KG1 (cell line): ENCODE data around the gene ATG14.
A peak's percentile ranks its signal among the peaks of the same experiment; 100 is the strongest.
"Not testable (repeated sequence)": the region's sequence is repeated elsewhere in the genome, so short reads cannot be mapped to it uniquely, and the experiment has no call there.

ENCODE experiments used
- DNase-seq: peaks from one replicate; lab custom pipeline; 2025; lab: John Stamatoyannopoulos, UW

ATG14 gene

DNA sequence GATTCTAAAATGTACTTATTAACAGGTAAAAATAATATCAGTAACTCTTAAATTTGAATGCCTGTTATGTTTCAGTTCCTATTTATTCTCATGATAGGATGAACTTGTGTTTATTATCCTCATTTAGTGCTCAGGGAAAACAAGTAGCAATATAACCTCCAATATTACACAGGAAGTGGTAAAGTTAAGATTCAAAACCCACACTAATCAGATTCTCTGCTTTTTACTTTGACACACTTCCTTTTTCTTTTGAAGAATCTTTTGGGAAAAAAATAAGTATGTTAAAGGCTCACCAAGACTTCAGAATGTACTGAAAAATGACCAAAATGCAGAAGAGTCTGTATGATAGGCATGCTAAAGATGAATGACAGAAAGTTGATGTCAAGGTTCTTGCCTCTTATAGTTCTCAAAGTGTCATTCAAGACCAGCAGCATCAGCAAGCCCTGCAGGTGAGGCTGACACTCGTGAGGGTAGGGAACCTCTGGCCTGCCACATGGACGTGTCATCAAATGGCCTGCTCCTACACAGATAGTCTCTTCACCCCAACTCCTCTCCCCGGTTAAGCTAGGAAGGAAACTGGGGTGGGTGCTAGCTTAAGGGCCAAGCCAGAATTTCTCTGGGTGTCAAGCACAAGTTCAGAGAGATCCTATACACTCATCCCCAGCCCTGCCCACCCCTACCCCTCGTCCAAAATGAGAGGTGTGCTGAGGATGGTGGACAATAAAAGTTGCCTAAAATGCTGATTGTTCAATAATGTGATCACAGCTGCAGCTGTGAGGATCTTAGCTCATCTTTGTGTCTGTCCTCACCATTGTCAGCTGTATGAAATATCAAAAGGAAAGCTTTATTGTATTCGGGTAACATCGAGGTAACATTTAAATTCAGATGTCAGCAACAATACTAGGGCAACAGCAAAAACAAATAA is 22.5 kb upstream of the ATG14 start:
- no peak for DNase-seq

- DNase-seq = no peak
Measured at GRCh38 chr14:55432628-55433027, 21.0 kb upstream of the ATG14 start.

DNA sequence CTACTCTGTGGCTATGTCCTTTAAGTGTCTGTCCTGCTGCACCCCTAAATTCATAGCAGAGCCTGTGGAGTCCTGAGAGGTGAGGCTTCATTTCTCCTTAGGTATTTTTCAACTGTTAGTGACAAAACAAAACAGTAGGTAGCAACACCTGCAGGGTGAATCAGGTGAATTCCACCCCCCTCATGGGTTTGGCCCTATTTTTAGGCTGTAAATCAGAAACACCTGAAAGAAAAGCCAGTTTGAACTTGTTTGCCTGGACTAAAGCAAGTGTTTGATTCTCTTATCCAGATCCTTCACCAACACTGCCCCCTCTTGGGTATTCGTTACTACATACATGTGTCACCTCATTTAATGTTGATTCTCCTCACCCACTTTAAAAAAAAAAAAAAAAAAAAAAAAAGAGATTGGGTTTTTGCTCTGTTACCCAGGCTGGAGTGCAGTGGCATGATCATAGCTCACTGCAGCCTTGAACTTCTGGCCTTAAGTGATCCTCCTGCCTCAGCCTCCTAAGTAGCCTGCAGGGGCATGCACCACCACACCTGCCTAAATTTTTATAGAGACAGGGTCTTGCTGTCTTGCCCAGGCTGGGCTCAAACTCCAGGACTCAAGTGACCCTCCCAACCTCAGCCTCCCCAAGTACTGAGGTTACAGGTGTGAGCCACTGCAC is 18.5 kb upstream of the ATG14 start:
- DNase-seq = peak; percentile 21

GRCh38 chr14:55427439-55427838 is 15.8 kb upstream of the ATG14 start:
- DNase-seq = no peak

DNA sequence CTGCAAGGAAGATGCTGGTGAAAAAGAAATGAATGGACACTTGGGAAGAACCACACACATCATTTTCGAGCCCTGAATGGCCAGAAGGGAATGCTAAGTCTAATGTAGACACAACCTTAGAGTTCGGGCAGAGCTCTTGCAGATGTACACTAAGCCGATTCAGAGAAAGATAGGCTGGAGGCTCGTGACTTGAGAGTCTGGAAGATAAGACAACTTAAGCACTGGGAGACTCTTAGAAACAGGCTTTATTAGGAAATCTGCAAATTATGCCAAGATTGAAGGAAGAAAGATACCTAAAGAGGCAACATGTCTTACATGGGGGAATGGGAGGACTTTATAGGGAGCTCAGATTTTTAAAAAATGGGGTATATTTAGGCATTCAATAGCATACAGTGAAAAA is 15.3 kb upstream of the ATG14 start:
- DNase-seq = no peak

DNA sequence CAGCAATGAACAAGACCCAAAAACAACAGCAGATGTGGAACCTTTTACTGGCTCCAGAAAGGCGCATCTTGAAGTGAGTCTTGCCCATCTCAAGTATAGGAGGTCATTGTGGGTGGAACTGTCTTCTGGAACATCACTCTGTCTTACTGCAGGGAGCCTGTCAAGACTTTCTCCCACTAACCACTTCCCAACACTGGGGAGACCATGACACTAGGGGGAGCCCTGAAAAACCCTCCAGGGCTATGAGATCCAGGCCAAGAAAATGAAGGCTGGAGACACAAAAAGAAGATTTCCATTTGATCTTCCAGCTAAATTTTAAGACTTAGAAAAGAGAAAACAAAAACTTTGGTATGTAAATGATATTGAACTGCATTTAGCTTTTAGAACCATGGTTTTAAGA is 13.5 kb upstream of the ATG14 start:
- DNase-seq = no peak

DNA sequence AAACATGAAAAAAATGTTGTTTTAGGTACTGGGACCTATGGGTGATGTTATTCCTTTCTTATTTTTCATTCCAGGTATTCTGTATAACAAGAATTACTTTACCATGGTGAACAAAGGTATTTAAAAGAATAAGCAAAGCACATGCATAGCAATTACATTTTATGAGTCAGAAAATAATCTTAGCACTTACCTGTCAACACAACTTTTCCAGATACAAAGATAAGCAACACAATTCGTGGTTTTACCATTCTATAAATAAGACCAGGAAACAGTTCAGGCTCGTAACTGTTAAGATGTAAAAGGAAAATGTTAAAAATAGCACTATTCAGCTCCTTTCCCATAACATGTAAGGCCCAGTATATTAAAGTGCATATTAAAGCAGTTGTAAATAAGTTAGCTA is 12.3 kb upstream of the ATG14 start:
- no peak for DNase-seq

DNA sequence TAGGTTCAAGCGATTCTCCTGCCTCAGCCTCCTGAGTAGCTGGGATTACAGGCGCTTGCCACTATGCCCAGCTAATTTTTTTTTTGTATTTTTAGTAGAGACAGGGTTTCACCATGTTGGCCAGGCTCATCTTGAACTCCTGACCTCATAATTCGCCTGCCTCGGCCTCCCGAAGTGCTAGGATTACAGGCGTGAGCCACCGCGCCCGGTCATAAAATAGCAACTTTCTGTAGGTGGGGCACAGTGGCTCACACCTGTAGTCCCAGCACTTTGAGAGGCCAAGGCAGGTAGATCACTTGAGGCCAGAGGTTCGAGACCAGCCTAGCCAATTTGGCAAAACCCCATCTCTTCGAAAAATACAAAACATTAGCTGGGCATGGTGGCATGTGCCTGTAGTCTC is 10.7 kb upstream of the ATG14 start:
- DNase-seq = not testable (repeated sequence)

DNA sequence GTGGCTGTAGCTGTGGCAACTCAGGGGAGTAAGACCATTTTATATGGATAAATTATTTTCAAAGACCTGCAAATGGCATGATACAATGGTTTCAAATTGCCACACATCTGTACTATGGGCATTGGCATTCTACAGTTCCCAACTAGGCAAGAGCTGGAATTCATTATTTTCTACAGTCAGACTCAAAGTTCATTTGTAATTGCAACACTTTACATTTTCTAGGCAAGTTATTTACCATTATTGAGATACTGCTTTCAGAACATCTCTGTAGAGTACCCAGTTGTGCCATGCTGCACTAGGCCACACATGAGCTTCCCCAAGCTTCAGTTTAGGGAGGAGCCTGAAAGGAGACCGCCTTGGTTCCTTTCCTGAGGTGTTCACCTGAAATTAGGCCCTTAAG is 8.0 kb upstream of the ATG14 start:
- no peak for DNase-seq

DNA sequence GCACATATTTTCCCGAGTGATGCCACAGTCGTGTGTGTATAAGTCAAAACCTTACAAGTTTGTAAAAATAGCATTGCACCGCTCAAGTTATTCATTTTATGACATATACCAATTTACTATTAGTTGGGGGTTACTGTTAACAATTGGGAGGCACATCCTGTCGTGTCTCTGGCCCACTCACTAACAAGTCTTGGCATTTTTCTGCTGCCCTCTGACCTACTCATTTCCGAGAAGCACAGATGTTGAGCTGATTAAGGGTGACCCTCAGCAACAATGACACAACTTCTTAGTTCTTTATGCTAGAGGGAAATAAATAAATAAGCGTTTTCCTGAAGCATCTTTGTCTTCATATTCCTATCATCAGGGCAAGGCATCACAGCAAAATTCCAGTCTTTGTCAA is 6.8 kb upstream of the ATG14 start:
- no peak for DNase-seq

DNA sequence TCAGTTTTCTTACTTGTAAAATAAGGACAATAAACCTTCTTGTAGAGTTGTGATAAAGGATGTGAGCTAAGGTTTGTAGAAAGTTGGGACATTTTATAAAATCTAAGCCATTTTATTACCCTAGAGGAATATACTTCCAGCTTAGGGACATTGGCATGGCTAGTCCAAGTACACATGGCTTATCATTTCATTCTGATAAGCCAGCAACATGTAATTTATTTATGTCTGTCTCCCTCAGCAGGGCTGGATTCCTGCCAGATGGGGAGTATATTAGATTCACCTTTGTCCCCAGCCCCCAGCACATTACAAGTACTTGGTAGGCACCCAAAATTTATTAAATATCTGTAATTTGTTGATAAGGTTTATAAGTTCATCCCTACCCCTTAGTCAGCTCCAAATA is 6.3 kb upstream of the ATG14 start:
- no peak for DNase-seq

DNA sequence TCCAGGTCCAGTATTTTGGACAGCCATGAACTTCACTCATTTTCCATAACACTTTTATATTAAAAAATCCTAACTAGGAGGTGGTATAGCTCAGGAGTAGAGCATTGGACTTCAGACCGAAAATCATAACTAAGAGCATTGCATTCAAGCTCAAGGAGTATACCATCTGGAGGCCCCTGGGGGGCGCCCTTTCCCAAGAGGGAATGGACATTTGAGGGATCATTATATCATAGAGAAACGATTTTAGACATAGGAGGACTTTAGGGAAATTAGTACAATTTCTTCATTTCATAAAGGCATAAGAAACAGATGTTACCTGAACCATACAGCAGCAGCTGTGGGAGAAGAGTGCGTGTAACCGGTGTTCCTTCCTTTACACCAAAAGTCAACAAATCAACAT is 5.2 kb upstream of the ATG14 start:
- DNase-seq = no peak

GRCh38 chr14:55414551-55414950 is 2.9 kb upstream of the ATG14 start:
- no peak for DNase-seq

- DNase-seq = no peak
Measured at GRCh38 chr14:55412676-55413075, 1.0 kb upstream of the ATG14 start.

GRCh38 chr14:55410876-55411275 is 754 bp downstream of the ATG14 start:
- no peak for DNase-seq

GRCh38 chr14:55404173-55404854 is 7.3 kb downstream of the ATG14 start:
- DNase-seq = no peak

- no peak for DNase-seq
Measured at GRCh38 chr14:55401751-55402150, 9.9 kb downstream of the ATG14 start.

- no peak for DNase-seq
Measured at GRCh38 chr14:55399852-55400251, 11.8 kb downstream of the ATG14 start.

DNA sequence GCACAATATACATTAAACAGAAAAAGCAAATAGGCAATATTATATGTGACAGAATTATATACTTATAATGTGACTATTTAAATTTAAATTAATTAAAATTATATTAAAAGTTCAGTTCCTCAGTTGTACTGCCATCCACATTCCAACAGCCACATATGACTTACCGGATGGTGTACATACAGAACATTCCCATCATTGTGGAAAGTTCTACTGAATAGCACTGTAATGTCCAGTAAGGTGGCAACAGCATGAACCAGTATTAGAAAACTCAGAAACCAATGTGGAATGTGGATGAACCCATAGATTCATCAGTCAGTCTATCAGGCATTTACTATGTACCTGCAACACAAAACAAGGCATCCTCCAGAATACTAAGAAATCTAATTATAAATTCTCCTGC is 12.4 kb downstream of the ATG14 start:
- no peak for DNase-seq

- DNase-seq = no peak
Measured at GRCh38 chr14:55398679-55399078, 13.0 kb downstream of the ATG14 start.

DNA sequence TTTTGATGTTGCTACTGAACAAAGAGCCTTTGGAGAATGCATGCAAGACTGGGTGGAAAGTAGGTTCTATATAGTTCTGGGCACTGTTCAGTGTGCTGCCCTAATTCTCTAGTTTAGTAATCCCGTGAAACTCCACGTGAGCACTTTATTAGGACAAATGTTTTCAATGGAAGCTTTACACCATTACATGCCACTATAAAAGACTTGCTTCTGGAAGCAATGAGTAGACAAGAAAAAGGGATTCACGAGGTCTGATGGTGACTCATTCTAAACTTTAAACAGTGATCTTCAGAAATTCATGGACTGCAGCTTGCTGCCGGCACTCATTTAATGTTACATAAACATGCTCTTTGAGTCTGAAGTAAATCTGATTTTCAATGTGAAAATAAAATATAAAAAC is 22.3 kb downstream of the ATG14 start:
- DNase-seq = no peak

GRCh38 chr14:55388160-55388559 is 23.5 kb downstream of the ATG14 start:
- no peak for DNase-seq

GRCh38 chr14:55387121-55387520 is 24.5 kb downstream of the ATG14 start:
- no peak for DNase-seq
